Testis (tissue), 2 donors: ENCODE measurements around the gene RIPPLY2.

Source experiments
- POLR2A ChIP-seq: fragments of 450-650 bp; IDR thresholded peaks from one replicate; pipeline ENCODE4 v1.6.1; 2017; ENCODE audit warnings: antibody characterized with exemption, mild to moderate bottlenecking, moderate library complexity
- TF ChIP-seq, protein P1 (sequence below), 3 experiments: fragments of 450-650 bp in 2 of 3; fragments of 200-600 bp in 1 of 3; sonication (generic) in 1 of 3; IDR thresholded peaks; one replicate each; pipeline ENCODE4 v1.5.1; 2016 to 2019; ENCODE audit warnings: antibody characterized with exemption in 3 of 3, mild to moderate bottlenecking in 2 of 3, moderate library complexity in 1 of 3

DNA sequence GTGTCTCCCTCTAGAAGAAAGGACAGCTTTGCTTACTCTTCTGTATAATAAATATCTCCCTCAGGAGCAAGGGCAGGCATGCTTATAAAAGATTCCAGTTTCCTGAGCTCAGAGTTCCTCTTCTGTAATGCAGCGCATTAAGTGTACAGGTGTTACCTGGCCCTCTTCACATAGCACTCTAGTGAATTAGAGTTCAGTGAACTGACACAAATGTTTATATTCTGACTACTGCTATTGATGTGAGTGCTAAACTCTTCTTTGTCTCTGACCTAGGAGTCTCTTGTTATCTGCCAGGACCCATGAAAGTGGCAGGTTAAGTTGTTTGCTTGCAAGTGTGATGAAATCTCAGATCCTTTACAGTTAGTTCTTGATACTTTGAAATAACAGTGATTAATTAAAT, 39.9 kb downstream of the RIPPLY2 start:
- TF ChIP-seq, protein P1, sequence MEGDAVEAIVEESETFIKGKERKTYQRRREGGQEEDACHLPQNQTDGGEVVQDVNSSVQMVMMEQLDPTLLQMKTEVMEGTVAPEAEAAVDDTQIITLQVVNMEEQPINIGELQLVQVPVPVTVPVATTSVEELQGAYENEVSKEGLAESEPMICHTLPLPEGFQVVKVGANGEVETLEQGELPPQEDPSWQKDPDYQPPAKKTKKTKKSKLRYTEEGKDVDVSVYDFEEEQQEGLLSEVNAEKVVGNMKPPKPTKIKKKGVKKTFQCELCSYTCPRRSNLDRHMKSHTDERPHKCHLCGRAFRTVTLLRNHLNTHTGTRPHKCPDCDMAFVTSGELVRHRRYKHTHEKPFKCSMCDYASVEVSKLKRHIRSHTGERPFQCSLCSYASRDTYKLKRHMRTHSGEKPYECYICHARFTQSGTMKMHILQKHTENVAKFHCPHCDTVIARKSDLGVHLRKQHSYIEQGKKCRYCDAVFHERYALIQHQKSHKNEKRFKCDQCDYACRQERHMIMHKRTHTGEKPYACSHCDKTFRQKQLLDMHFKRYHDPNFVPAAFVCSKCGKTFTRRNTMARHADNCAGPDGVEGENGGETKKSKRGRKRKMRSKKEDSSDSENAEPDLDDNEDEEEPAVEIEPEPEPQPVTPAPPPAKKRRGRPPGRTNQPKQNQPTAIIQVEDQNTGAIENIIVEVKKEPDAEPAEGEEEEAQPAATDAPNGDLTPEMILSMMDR (IDR thresholded peaks at IDR 0.05) = no peak
- no peak for TF ChIP-seq POLR2A
